ENCODE results near the gene CEP76.
"Not testable (repeated sequence)": the region's sequence is repeated elsewhere in the genome, so short reads cannot be mapped to it uniquely, and the experiment has no call there.

CEP76 gene

DNA sequence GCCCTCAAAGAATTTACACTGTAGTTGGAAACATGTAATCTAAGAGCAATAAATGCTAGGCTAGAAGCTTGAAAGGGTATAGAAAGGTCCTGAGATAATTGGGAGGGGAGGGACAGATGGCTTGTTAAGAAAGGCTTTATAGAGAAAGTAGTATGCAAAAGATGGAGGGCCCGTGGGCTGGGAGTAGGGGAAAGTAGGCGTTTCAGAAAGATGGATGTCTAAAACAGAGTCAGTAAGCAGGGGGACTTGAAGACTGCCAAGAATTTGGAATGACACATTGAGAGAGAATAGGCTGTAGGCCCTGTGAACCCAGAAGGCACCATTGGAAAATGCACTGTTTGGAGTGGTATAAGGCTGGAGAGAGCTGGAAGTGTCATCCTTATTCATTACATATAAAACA is 1.1 kb upstream of the CEP76 start:
- peak; percentile 24 for DNase-seq

DNA sequence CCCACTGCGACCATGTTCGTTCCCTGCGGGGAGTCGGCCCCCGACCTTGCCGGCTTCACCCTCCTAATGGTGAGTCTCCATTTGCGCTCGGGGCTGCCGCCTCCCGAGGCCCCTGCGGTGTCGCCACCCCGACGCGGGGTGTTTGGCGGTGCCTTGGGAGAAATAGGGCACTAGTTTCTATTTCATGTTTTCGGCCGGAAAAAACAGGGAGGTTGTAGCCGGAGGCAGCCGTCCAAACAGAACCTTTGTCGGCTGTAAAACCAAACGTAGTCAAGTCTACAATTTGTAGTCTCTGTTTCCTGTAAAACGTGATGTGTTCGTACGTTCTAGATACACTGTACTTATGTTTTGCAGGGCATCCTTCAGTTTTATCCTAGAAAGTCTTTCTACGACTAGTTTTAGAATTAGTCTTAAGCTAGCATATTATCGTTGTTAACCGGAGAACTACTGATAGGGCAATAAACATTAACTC is 609 bp upstream of the CEP76 start:
- no peak for DNase-seq

DNA sequence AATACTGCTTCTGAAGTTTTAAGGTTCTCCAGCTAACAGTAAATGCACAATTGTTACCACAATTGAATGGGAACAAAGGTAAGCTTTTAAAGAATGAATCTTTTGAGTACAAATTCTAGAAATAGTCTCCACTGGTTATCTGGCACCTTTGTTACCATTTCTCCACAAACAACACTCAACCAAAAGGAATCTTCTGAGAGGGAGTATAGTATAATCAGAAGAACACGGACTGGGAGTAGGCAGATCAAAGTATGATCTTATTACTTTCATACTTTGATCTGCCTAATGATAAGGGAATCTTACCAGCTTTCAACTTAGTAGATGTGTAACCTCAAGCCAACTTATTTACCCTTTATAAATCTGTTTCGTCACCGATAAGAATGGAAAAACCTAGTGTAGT is 1.4 kb downstream of the CEP76 start:
- DNase-seq = no peak

DNA sequence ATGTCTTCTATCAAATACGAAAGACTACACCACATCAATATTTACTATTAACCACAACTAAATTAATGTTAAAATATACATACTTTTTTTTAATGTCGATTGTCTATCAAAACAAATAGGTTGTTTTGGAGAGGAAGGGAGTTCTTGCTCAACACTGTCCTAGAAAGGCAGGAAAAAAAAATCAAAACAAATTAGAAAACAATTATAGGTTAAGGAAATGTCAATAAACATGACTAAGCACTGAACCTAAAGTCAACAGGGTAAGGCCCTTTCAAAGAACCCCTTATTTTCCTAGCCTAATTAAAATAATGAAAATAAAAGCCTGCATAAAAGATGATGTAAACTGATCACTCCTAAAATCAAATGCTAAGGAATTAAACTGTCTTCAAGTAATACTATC is 2.8 kb downstream of the CEP76 start:
- no peak for DNase-seq

DNA sequence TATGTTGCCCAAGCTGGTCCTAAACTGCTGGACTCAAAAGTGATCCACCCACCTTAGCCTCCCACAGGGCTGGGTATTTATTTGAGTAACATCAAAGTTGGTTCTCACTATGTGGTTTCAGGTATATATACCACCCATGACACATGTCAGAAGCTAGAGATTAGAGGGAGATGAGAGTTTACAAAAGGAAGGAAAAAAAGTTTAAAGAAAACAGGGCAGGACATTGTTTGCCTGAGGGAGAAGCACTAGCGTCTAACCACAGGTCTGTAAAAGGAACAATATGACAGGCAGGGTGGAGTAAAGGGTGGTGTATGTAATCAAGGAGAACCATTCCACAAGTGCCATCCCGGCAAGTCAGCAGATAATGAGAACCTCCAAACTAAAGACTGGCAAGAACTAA is 8.5 kb downstream of the CEP76 start:
- DNase-seq = no peak

DNA sequence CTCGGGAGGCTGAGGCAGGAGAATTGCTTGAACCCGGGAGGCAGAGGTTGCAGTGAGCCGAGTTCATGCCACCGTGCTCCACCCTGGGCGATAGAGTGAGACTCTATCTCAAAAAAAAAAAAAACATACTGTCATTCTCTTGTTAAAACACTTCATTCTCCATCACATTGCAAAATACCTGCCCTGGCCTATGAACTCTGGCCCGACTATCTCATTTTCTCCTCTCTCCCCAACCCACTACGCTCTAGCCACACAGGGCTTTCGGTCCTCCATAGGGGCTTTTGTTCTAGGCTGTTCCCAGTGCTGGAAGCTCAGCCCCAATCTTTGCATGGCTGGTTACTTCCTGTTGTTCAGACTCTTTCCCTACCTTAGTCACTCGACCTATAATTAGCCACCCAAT is 10.3 kb downstream of the CEP76 start:
- DNase-seq = no peak

DNA sequence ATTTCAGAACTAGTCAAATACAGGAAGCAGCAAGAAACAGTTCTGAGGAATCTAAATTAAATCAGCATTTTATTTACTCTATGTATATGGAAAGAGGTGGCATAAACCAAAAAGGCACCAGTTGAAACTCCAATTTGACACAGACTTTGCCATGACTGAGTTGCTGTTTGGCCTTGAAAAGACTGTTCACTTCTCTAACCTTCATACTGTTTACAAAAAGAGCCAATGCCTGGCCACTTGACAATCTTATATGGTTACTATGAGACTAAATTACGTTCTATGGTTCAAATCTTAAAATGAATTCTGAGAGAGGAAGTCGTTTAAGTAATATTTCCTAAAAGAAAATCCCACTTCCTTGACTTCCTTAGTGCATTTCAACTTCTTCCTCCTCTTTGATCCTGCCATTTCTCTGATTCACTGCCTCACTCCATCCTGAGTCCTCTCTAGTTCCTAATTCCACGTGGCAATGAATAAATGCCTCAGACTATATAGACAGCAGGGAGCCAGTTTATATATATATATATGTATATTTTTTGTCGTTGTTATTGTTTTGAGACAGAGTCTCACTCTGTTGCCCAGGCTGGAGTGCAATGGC is 13.2 kb downstream of the CEP76 start:
- no peak for DNase-seq

DNA sequence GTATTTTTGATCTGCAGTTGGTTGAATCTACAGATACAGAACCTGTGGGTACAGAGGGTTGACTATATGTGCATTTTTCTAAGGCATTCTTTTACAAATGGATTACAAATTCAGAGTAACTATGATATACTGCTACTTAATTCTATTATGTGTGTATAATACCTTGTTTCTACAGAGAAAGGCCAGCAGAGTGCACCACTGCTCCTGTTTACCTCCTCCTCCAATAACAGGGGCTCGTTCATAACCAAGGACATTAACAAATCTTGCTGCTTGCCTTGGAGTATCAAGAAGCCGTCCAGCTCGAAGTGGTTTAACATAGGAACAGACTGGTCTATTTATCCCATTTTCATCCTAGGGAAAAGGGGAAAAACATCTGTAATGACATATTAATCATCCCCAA is 16.4 kb downstream of the CEP76 start:
- no peak for DNase-seq

DNA sequence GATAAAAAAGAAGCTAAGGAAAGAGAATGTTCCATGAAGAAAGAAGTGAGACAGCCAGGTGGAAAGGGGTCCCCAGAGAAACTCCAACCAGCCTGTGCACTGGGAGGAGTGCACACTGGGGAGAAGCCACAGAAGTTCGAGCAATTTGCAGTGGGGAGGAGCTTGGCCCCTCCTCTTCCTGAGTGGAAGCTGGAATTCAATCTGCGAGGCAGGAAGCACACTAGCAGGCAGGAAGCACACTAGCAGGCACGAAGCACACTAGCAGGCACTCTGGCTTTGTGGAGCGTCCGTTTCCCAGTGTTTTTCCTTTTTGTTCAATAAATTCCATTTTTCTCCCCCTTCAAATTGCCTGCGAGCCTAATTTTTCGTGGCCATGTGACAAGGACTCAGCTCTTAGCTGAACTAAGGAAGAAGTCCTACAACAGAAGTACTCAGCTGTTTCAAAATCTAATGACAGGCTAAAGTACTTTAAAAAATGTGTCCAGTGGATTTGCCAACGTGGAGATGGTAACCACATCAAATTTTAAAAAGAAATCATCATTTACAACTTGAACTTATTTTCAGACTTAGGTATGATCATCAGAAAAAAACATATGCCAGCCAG is 23.2 kb downstream of the CEP76 start:
- no peak for DNase-seq

DNA sequence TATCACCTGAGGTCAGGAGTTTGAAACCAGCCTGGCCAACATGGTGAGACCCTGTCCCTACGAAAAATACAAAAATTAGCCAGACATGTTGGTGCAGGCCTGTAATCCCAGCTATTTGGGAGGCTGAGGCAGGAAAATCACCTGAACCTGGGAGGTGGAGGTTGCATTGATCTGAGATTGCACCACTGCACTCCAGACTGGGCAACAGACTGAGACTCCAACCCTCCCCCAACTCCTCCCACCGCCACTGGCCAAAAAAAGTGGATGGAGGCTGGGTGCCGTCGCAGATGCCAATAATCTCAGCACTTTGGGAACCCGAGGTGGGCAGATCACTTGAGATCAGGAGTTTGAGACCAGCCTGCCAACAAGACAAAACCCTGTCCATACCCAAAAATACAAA is 34.5 kb downstream of the CEP76 start:
- no peak for DNase-seq

DNA sequence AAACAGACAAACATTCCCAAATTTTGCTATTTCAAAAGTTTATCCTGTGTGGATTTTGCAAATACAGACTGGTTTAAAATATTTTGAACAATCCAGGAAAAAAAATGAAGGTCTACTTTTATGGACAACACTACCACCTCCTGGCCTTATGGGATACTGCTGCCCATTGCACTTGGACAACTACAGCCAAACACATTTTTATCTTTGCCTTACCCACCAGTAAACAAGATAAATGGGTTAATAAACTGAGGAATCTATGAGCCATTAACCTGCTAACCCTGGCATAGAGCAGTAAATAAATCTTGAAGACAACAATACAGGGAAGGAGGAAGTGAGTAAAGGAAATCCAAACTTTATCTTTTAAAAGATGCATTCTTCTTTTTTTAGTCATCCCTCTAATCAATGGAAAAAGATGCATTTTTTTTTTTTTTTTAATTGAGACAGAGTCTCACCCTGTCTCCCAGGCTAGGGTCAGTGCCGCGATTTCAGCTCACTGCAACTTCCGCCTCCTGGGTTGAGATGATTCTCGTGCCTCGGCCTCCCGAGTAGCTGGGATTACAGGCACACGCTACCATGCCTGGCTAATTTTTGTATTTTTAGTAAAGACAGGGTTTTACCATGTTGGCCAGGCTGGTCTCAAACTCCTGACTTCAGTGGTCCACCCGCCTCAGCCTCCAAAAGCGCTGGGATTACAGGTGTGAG is 42.5 kb downstream of the CEP76 start:
- DNase-seq = peak; percentile 51

DNA sequence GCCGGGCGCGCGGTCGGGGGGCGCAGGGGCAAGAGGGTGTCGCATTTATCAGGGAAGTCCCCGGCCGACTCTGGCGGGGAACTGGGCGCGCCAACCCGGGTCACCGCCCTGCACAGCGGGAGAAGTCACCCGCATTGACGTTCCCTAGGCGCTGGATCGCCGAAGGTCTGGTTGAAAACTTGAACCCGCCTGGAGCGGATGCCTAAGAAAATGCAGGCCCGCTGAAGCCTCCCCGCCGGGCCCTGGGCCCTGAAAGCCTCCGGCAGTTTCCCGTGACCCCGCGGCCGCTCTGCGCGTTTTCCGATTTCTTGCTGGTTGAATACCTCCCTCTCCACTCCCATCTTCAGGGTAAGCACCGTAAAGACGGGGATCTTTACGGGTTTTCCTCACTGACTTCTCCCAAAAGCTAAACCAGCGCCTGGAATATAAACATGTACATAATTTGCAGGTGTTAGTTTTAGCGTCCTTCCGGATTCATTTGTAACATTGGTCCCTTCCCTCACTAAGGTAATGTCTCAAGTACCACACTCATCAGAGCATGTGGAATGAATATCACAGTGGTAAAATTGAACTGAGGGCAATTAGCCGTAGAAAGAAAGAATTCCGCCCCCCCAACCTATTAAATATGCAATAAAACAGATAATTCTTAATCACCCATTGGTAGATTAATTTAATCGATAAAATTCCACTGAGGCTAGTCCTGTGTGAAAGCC is 43.9 kb downstream of the CEP76 start:
- DNase-seq = peak; percentile 47

DNA sequence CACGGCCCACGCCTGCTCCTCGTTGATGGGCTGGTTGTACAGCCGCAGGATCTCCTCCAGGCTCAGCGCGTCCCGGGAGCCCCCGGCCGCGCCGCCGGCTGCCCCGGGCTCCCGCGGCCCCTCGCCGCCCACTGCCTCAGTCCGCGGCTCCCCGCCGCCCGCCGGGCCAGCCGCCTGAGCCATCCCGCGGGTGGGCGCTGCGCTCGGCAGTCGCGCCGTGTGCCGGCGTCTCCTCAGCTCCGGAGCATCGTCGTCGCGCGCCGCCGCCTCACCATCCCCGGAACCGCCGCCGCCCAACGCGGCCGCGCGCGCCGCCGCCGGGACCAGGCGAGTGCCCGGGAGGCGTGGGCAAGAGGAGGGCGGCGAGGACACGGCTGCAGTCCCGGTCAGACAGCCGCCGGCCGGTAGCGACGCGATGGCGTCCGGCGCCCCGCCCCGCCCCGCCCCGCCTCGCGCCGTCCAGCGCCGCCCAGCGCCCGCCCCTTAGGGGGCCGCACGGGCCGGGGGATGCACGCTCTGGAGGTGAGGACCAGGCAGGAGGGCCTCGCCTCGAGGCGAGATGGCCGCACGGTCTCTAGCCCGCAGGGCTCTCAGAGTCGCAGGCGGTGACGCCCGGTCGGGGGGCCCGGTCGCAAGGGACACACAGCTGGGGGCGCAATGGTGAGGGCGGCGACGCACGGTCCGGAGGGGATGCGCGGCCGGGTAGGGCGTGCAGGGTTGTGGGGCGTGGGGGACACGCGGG is 44.7 kb downstream of the CEP76 start, which contains the start of gene SPIRE1:
TSS of gene SPIRE1 (minus strand) at position 424 of the 742 bp plus-strand sequence. CDS start at position 183, 241 bp downstream.
- DNase-seq = peak; percentile 55

DNA sequence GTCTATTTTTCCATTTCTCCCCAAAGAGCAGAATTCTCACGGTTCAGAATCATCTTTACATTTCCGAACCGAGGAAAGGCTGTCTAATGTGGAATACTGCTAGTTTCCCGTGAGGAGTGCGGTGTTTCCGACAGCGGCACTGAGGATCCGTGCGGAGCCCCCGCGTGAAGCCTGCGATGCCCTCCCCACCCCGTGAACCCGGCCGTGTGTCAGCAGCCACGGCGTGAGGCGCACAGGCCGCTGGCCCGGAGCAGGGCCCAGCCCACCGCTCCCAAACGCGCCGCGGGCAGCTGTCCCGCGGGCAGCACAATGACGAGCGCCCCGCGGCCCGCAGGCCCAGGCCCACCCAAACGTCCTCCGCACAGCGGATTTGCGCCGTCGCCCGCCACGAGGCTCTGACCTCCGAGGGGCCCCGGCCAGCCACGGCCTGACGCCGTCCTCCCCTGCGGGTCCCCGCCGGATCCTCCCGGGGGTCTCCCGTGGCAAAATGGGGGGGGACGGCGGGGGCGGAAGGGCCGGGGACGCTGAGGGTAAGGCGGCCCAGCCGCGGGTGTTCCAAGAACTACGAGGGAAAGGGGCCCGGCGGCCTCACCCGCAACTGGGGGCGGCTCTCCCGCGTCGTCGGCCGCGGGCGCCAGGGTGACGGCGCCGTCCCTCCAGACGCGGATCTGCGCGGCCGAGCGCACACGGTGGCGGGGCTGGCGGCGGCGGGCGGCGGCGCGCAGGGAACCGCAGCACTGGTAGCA is 45.4 kb downstream of the CEP76 start:
- DNase-seq = peak; percentile 51

DNA sequence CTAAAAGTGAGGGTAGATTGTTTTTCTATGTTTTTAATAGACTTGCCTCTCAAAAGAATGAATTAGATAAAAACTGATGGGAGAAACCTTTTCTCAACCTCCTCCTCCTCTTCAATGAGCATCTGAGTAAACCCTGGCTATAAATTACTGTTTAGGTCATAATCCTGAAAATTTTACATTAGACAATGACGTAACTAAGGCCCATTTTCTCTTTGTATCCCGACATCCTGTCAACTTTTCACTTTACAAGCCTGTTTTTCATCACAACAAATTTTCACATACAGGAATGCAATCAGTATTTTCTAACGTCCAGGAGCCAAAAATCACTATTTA is 46.0 kb downstream of the CEP76 start:
- no peak for DNase-seq

DNA sequence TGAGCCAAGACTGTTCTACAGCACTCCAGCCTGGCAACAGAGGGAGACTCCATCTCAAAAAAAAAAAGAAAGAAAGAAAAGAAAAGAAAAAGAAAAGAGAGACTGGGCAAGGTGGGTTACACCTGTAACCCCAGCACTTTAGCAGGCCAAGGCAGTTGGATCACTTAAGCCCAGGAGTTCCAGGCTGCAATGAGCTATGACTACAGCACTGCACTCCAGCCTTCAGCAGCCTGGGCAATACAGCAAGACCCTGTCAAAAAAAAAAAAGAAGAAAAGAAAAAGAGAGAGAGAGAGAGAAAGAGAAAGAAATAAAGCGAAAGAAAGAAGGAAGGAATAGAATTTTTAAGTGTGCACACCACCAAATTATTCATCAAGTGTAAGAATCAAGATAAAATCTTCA is 47.6 kb downstream of the CEP76 start:
- no peak for DNase-seq

DNA sequence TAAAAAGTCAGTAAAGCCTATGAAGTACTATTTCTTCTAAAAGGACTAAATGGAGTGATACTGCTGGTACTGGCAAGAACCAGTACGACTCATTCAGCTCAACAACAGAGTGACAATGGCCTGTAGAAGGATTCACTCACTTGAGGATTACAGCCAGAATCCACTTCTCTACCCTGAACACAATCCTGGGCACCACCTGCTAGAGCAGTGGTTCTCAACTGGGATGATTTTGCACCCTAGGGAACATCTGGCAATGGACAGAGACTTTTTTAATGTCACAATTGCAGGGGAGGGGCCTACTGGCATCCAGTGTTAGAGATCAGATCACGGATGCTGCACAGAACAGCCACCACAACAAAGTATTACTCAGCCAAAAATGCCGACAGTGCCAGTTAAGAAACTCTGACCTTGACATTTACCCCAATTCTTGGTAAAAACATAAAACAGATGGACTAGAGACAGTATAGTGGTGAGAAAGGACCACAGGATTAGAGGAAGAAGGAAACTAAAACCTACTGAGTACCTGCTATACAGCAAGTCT is 49.6 kb downstream of the CEP76 start:
- no peak for DNase-seq

DNA sequence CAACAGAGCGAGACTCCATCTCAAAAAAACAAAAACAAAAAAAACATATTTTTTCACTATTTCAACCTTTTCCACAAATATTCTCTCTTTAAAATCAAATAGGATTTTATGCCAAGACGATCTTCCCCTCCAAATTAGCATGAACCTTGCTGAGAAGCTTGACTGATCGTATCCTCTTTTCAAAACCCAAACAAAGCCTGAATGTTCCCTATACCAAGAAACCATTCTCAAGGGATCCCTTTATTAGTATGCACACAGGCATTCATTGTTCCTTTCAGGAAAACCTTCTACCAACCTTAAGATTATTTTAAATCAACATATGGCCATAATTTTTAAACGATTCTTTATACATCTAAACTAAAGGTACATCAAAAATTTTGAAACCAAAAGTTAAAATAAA is 50.9 kb downstream of the CEP76 start:
- no peak for DNase-seq

DNA sequence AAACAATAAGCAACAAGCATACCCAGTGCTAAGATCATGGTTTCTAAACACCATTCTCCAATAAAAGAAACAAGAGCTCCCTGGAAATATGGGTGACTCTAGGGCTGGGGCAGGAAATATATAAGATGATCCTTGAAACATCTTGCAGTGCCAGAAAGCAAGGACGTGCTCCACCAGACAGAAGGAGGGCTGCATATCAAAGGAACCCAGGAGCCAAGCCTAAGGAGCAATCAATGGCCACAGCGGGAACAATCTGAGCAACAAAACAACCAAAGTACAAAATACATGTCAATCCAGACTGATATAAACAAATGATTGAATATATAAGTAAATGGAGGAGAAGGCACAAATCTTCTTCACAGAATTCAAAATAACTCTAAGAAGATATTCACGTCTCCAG is 54.8 kb downstream of the CEP76 start:
- no peak for DNase-seq

DNA sequence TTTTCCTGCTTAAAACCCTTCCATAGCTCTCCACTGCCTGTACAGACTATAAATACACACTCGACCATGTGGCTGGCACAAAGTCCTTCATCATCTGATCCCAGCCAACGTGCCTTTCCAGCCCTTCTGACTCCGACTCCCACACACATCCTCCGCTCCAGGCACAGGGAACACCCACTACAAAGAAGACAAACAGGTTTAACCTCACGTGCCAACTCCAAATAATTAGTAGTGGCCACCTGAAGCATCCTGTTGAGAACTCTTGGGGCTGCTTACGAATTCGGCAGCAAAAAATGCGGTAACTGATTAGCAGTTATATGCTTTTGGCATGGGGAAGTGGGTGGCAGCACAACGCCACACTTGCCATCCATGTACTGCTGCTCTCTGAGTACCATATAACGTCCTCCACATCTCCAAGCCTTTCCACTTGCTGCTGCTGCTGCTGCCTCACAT is 56.7 kb downstream of the CEP76 start:
- no peak for DNase-seq

DNA sequence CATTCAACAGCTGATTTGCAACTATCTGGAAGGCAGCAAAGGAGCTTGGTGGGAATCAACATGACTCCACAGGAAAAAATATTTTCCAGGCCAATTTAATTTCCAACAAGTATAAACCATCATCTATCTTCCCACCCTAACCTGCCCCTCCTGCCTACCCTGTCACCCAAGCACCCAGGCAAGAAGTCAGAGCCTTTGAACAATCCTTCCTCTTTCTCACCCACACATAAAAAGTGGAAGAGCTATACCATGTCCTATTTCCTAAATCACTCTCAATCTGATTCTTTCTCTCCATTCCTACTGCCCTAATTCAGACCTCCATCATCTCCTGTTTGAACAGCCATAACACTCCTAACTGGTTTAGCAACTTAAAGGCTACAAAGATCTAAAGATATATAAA is 57.3 kb downstream of the CEP76 start:
- DNase-seq = no peak

DNA sequence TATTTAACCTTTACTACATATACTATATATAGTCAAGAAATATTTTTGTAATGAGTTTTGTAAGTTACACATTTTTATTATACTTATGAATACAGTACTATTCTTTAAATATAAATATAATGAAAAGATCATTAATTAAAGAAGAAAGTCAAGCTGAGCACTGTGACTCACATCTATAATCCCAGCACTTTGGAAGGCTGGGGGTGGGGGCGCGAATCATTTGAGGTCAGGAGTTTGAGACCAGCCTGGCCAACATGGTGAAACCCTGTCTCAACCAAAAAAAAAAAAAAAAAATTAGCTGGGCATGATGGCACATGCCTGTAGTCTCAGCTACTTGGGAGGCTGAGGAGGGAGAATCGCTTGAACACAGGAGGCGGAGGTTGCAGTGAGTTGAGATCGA is 58.8 kb downstream of the CEP76 start:
- DNase-seq = not testable (repeated sequence)

Data from stimulated activated CD4-positive, alpha-beta T cell treated with anti-CD3 and anti-CD28 coated beads, Interleukin-15, amount 100 ng/mL, for 24 hours (primary cell).